Hepatocyte (in vitro differentiated cells): ENCODE results near the gene KLHL7. TPM values are rescaled to one million over a fixed set of nuclear protein-coding genes. Genes with fewer than 3 reads are reported as not detected.

Source experiments
- DNase-seq: peaks from one replicate; pipeline ENCODE4 v3.0.0-alpha.2; 2016; ENCODE audit warnings: low spot score
- H2AFZ ChIP-seq: fragments of 200-600 bp; sonication (generic); 2 replicates; pipeline ENCODE4 v1.6.0; 2016; ENCODE audit warnings: antibody characterized with exemption, mild to moderate bottlenecking
- H3K27ac ChIP-seq: fragments of 200-600 bp; sonication (generic); 2 replicates; pipeline ENCODE4 v1.5.1; 2016; ENCODE audit warnings: mild to moderate bottlenecking
- H3K27me3 ChIP-seq: fragments of 200-600 bp; sonication (generic); 2 replicates; pipeline ENCODE4 v1.6.1; 2016
- H3K36me3 ChIP-seq: fragments of 200-600 bp; sonication (generic); replicated peaks from 2 replicates; pipeline ENCODE4 v1.5.1; 2016; ENCODE audit warnings: low read depth; ENCODE audit not compliant: insufficient read depth
- H3K4me1 ChIP-seq: fragments of 200-600 bp; sonication (generic); 2 replicates; pipeline ENCODE4 v1.5.1; 2016; ENCODE audit warnings: mild to moderate bottlenecking, moderate library complexity; ENCODE audit not compliant: insufficient read depth
- H3K4me2 ChIP-seq: fragments of 200-600 bp; sonication (generic); 2 replicates; pipeline ENCODE4 v1.6.0; 2016
- H3K4me3 ChIP-seq: fragments of 200-600 bp; sonication (generic); 2 replicates; pipeline ENCODE4 v1.5.1; 2016; ENCODE audit warnings: mild to moderate bottlenecking
- H3K79me2 ChIP-seq: fragments of 200-600 bp; sonication (generic); 2 replicates; pipeline ENCODE4 v1.6.0; 2017; ENCODE audit warnings: mild to moderate bottlenecking
- H3K9me2 ChIP-seq: fragments of 200-600 bp; sonication (generic); replicated peaks from 2 replicates; pipeline ENCODE4 v1.6.0; 2017; ENCODE audit warnings: mild to moderate bottlenecking; ENCODE audit not compliant: insufficient read depth
- H3K9me3 ChIP-seq: fragments of 200-600 bp; sonication (generic); 2 replicates; pipeline ENCODE4 v1.5.1; 2016; ENCODE audit warnings: low read depth, mild to moderate bottlenecking
- H4K20me1 ChIP-seq: fragments of 200-600 bp; sonication (generic); 2 replicates; pipeline ENCODE4 v1.6.0; 2016; ENCODE audit warnings: mild to moderate bottlenecking; ENCODE audit not compliant: insufficient read depth, poor library complexity, severe bottlenecking
- CTCF ChIP-seq: fragments of 200-600 bp; sonication (generic); IDR thresholded peaks from 2 replicates; pipeline ENCODE4 v1.5.1; 2016; ENCODE audit warnings: antibody characterized with exemption, mild to moderate bottlenecking; ENCODE audit not compliant: poor library complexity
- EZH2 ChIP-seq: fragments of 200-600 bp; sonication (generic); IDR thresholded peaks from 2 replicates; pipeline ENCODE4 v1.6.1; 2016; ENCODE audit warnings: antibody characterized with exemption, mild to moderate bottlenecking, borderline replicate concordance
- EZH2phosphoT487 ChIP-seq: fragments of 200-600 bp; sonication (generic); IDR thresholded peaks from one replicate; pipeline ENCODE4 v1.6.1; 2018; ENCODE audit warnings: antibody characterized with exemption, mild to moderate bottlenecking, low read depth, moderate library complexity; ENCODE audit not compliant: unreplicated experiment, severe bottlenecking
- WGBS: methylation state at CpG from one replicate; pipeline ENCODE4 v1.1.6; 2016; ENCODE audit warnings: low lambda C conversion rate; ENCODE audit errors: missing lambda C conversion rate; 5-methylcytosine and 5-hydroxymethylcytosine counted together
- polyA plus RNA-seq: library from polyadenylated mRNA; unstranded; fragments of >200 nt; fragmentation: Nextera tagmentation; extraction: Ambion mirVana; gene quantifications from 2 replicates; pipeline ENCODE4 v1.2.1, GENCODE V29; 2016
- total RNA-seq: library from RNA; depleted of rRNA; stranded (reverse); fragments of >200 nt; gene quantifications from 2 replicates; pipeline ENCODE4 v1.2.3, GENCODE V29; 2014

The KLHL7 gene
- total and polyA plus RNA-seq, 2 experiments from 2014 or later = 30.7 to 39.4 TPM

- no peak overlapping the region for H3K27ac ChIP-seq
- H3K4me1 ChIP-seq = peaks cover 5% of the 10 kb centered on the region
- no peaks in the 10 kb centered on the region for H3K9me3 ChIP-seq
- H3K27me3 ChIP-seq = no peaks in the 10 kb centered on the region
- TF ChIP-seq CTCF (no peak), EZH2phosphoT487 (no peak), EZH2 (no peak)
- no peak overlapping the region for H2AFZ ChIP-seq
- WGBS = 77% methylated on average over 3 of the region's 3 CpGs
- no peaks in the 10 kb centered on the region for H3K79me2 ChIP-seq
- H3K9me2 ChIP-seq = no peaks in the 10 kb centered on the region
- no peaks in the 10 kb centered on the region for H3K36me3 ChIP-seq
- no peak for DNase-seq
- no peak overlapping the region for H3K4me2 ChIP-seq
- no peaks in the 10 kb centered on the region for H4K20me1 ChIP-seq
- H3K4me3 ChIP-seq = no peak overlapping the region
Measured at GRCh38 chr7:23207884-23208283, 102.3 kb downstream of the KLHL7 start.

GRCh38 chr7:23208316-23208715 lies 102.7 kb downstream of the KLHL7 start:
- H3K9me2 ChIP-seq = no peaks in the 10 kb centered on the region
- no peaks in the 10 kb centered on the region for H3K79me2 ChIP-seq
- DNase-seq = no peak
- TF ChIP-seq EZH2phosphoT487 (no peak), CTCF (no peak), EZH2 (no peak)
- H3K27me3 ChIP-seq = no peaks in the 10 kb centered on the region
- H3K36me3 ChIP-seq = no peaks in the 10 kb centered on the region
- no peak overlapping the region for H3K4me3 ChIP-seq
- H3K4me2 ChIP-seq = no peak overlapping the region
- H3K9me3 ChIP-seq = no peaks in the 10 kb centered on the region
- WGBS = 68% methylated on average over 4 of the region's 4 CpGs
- H3K4me1 ChIP-seq = peaks cover 5% of the 10 kb centered on the region
- H3K27ac ChIP-seq = no peak overlapping the region
- H2AFZ ChIP-seq = no peak overlapping the region
- H4K20me1 ChIP-seq = no peaks in the 10 kb centered on the region

GRCh38 chr7:23210506-23210905 lies 104.9 kb downstream of the KLHL7 start:
- no peaks in the 10 kb centered on the region for H3K27me3 ChIP-seq
- 94% methylated on average over 2 of the region's 2 CpGs for WGBS

More at GRCh38 chr7:23210506-23210905, 104.9 kb downstream of the KLHL7 start:
- TF ChIP-seq CTCF = no peak
- TF ChIP-seq EZH2 = no peak
- TF ChIP-seq EZH2phosphoT487 = no peak
- DNase-seq = no peak
- H3K4me3 ChIP-seq = no peak overlapping the region
- no peaks in the 10 kb centered on the region for H3K9me2 ChIP-seq
- H3K36me3 ChIP-seq = no peaks in the 10 kb centered on the region
- no peaks in the 10 kb centered on the region for H3K79me2 ChIP-seq
- no peak overlapping the region for H3K27ac ChIP-seq
- no peak overlapping the region for H2AFZ ChIP-seq
- H3K4me1 ChIP-seq = peaks cover 5% of the 10 kb centered on the region
- no peaks in the 10 kb centered on the region for H4K20me1 ChIP-seq
- H3K4me2 ChIP-seq = no peak overlapping the region
- H3K9me3 ChIP-seq = no peaks in the 10 kb centered on the region
